ENCODE measurements around the gene ATP2A1.

The ATP2A1 gene

GRCh38 chr16:28917095-28917494 lies 38.8 kb downstream of the ATP2A1 start:
- Histone ChIP-seq H3K27me3 (no peaks in the 10 kb centered on the region), H3K4me1 (ENCODE audit: control insufficient read depth in 1 of 2, insufficient read depth in 1 of 2, low read depth in 1 of 2, low read length in 1 of 2) (no peaks in the 10 kb centered on the region), H3K4me3 (ENCODE audit: low read depth in 1 of 2, low read length in 1 of 2) (no peak overlapping the region), H3K9me3 (no peaks in the 10 kb centered on the region), H3K27ac (no peak overlapping the region), H3K36me3 (peaks cover 13% of the 10 kb centered on the region)
- no peak for TF ChIP-seq CTCF (IDR thresholded peaks at IDR 0.05)

- no peak for TF ChIP-seq CTCF (IDR thresholded peaks at IDR 0.05)
- Histone ChIP-seq H3K4me1 (ENCODE audit: control insufficient read depth in 1 of 2, insufficient read depth in 1 of 2, low read depth in 1 of 2, low read length in 1 of 2) (no peaks in the 10 kb centered on the region), H3K36me3 (peaks cover 13% of the 10 kb centered on the region)
Observed at GRCh38 chr16:28918698-28919097, 40.4 kb downstream of the ATP2A1 start.

GRCh38 chr16:28923231-28923587 lies 44.9 kb downstream of the ATP2A1 start:
- TF ChIP-seq CTCF (IDR thresholded peaks at IDR 0.05) = no peak
- no peaks in the 10 kb centered on the region for H3K27me3 ChIP-seq
- H3K36me3 ChIP-seq = peaks cover 10% of the 10 kb centered on the region
- H3K9me3 ChIP-seq = no peaks in the 10 kb centered on the region
- no peak overlapping the region for H3K27ac ChIP-seq
- H3K4me3 ChIP-seq (ENCODE audit: low read depth in 1 of 2, low read length in 1 of 2) = no peak overlapping the region
- peaks cover 11 to 14% of the 10 kb centered on the region in 2 experiments for H3K4me1 ChIP-seq (ENCODE audit: control insufficient read depth in 1 of 2, insufficient read depth in 1 of 2, low read depth in 1 of 2, low read length in 1 of 2)

More at GRCh38 chr16:28918698-28919097, 40.4 kb downstream of the ATP2A1 start:
- Histone ChIP-seq H3K4me3 (ENCODE audit: low read depth in 1 of 2, low read length in 1 of 2) (no peak overlapping the region), H3K9me3 (no peaks in the 10 kb centered on the region), H3K27me3 (no peaks in the 10 kb centered on the region), H3K27ac (no peak overlapping the region)

- no peak overlapping the region for H3K27ac ChIP-seq
- TF ChIP-seq CTCF (IDR thresholded peaks at IDR 0.05) = no peak
- no peaks in the 10 kb centered on the region for H3K9me3 ChIP-seq
- H3K4me3 ChIP-seq (ENCODE audit: low read depth in 1 of 2, low read length in 1 of 2) = peak overlapping the region; percentile 91 to 94
- H3K27me3 ChIP-seq = no peaks in the 10 kb centered on the region
- H3K4me1 ChIP-seq (ENCODE audit: control insufficient read depth in 1 of 2, insufficient read depth in 1 of 2, low read depth in 1 of 2, low read length in 1 of 2) = peaks cover 11 to 14% of the 10 kb centered on the region in 2 experiments
- peaks cover 9% of the 10 kb centered on the region for H3K36me3 ChIP-seq
Observed at GRCh38 chr16:28923652-28924398, 45.5 kb downstream of the ATP2A1 start.

GRCh38 chr16:28924399-28924761 lies 46.1 kb downstream of the ATP2A1 start:
- H3K4me1 ChIP-seq (ENCODE audit: control insufficient read depth in 1 of 2, insufficient read depth in 1 of 2, low read depth in 1 of 2, low read length in 1 of 2) = peaks cover 11 to 14% of the 10 kb centered on the region in 2 experiments
- peaks cover 4% of the 10 kb centered on the region for H3K36me3 ChIP-seq
- H3K27ac ChIP-seq = peak overlapping the region; percentile 94
- no peaks in the 10 kb centered on the region for H3K9me3 ChIP-seq
- H3K27me3 ChIP-seq = no peaks in the 10 kb centered on the region
- peak overlapping the region; percentile 91 to 94 for H3K4me3 ChIP-seq (ENCODE audit: low read depth in 1 of 2, low read length in 1 of 2)
- TF ChIP-seq CTCF (IDR thresholded peaks at IDR 0.05) = no peak

Data from neutrophil (primary cell).